Upper lobe of right lung (tissue), 1 donor: ENCODE measurements around the gene TNPO3. TPM values are rescaled to one million over a fixed set of nuclear protein-coding genes. Genes with fewer than 3 reads are reported as not detected.

Source experiments
- ATAC-seq: fragments of 200-7000 bp; cut with Tn5 transposase; one replicate; pipeline ENCODE4 v1.9.1; 2020; ENCODE audit warnings: mild to moderate bottlenecking, moderate library complexity
- DNase-seq: peaks from one replicate; pipeline ENCODE4 v3.0.0-alpha.2; 2020
- H3K27ac ChIP-seq: fragments of 200-600 bp; one replicate; pipeline ENCODE4 v1.8.0; 2022
- H3K27me3 ChIP-seq: fragments of 200-600 bp; one replicate; pipeline ENCODE4 v1.8.0; 2022; ENCODE audit warnings: mild to moderate bottlenecking
- H3K36me3 ChIP-seq: fragments of 200-600 bp; one replicate; pipeline ENCODE4 v1.8.0; 2022
- H3K4me1 ChIP-seq: fragments of 200-600 bp; one replicate; pipeline ENCODE4 v1.8.0; 2022
- H3K4me3 ChIP-seq: fragments of 200-600 bp; one replicate; pipeline ENCODE4 v1.8.0; 2022; ENCODE audit warnings: mild to moderate bottlenecking
- H3K9me3 ChIP-seq: fragments of 200-600 bp; one replicate; pipeline ENCODE4 v1.8.0; 2022
- intact Hi-C: fragments of 100-400 bp; cut with DNase I; formaldehyde crosslinking; loops from one replicate; pipeline ENCODE4 v1.11.0; 2022
- total RNA-seq: library from RNA; stranded (reverse); fragmentation: NEBNext Ultra II Directional; extraction: Animal tissue kit (Norgen Biotek cat#: 25700); gene quantifications from one replicate; pipeline ENCODE4 v1.2.1, GENCODE V29; 2021
- TF ChIP-seq, protein P1 (sequence below): fragments of 200-600 bp; IDR thresholded peaks from one replicate; pipeline ENCODE4 v1.8.0; 2022; ENCODE audit warnings: antibody characterized with exemption
- donor health status: DM: no; HTN: yes; CAD: no; lungs with severe emphysema.

TNPO3 gene
- total RNA-seq, 1 donor from 2014 or later: 31.1 TPM

DNA sequence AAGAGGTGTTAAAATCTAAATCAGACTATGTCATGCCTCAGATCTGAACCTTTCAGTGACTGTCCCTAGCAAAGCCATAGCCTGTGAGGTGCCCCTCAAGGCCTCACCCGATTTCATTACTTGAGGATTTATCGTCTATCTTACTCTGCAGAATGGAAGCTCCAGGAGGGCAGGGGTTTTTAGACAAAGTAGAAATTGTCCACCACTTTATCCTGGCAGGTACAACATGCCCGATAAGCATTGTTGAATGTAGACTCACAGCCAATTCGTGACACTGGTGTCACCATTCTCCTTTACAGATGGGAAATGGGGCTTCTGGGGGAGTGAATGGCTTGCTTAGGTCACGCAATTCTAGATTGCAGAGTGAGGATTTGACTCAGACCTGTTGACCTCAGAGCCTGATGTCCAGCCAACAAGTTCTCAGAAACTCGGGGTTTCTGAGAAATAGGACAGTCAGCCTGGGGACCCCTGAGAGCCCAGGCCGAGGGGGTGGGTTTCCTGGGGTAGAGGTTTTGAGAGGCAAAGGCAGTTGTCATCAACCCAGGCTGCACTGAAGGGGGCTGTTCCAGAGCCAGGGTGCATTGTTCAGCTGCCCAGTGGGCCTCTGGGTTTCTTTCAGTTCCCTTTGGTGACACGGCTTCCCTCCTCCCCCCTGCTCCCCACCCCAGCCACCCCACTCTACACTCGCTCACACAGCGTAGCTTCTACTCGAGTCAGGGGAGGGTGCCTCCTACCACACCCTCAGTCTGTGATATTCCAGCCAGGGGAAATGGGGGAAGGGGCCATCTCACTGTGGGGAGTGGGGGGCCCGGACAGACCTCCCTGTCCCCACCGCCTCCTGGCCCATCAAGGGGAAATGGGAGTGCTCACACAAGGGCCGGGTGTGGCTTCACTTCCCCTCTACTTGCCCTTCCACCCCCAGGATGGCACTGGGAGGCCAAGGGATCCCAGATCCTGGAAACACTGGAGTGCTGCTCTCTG, 120.3 kb downstream of the TNPO3 start:
- DNase-seq (peak; percentile 69), ATAC-seq (peak; percentile 47)
- TF ChIP-seq, protein P1, sequence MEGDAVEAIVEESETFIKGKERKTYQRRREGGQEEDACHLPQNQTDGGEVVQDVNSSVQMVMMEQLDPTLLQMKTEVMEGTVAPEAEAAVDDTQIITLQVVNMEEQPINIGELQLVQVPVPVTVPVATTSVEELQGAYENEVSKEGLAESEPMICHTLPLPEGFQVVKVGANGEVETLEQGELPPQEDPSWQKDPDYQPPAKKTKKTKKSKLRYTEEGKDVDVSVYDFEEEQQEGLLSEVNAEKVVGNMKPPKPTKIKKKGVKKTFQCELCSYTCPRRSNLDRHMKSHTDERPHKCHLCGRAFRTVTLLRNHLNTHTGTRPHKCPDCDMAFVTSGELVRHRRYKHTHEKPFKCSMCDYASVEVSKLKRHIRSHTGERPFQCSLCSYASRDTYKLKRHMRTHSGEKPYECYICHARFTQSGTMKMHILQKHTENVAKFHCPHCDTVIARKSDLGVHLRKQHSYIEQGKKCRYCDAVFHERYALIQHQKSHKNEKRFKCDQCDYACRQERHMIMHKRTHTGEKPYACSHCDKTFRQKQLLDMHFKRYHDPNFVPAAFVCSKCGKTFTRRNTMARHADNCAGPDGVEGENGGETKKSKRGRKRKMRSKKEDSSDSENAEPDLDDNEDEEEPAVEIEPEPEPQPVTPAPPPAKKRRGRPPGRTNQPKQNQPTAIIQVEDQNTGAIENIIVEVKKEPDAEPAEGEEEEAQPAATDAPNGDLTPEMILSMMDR: no peak
- H3K4me1 ChIP-seq: peaks cover 3% of the 10 kb centered on the region
- H3K27ac ChIP-seq: peak overlapping the region; percentile 31
- H3K27me3 ChIP-seq: peaks cover 15% of the 10 kb centered on the region
- H3K36me3 ChIP-seq: no peaks in the 10 kb centered on the region
- H3K9me3 ChIP-seq: no peaks in the 10 kb centered on the region
- H3K4me3 ChIP-seq: no peak overlapping the region
- intact Hi-C loops: no loop called here

DNA sequence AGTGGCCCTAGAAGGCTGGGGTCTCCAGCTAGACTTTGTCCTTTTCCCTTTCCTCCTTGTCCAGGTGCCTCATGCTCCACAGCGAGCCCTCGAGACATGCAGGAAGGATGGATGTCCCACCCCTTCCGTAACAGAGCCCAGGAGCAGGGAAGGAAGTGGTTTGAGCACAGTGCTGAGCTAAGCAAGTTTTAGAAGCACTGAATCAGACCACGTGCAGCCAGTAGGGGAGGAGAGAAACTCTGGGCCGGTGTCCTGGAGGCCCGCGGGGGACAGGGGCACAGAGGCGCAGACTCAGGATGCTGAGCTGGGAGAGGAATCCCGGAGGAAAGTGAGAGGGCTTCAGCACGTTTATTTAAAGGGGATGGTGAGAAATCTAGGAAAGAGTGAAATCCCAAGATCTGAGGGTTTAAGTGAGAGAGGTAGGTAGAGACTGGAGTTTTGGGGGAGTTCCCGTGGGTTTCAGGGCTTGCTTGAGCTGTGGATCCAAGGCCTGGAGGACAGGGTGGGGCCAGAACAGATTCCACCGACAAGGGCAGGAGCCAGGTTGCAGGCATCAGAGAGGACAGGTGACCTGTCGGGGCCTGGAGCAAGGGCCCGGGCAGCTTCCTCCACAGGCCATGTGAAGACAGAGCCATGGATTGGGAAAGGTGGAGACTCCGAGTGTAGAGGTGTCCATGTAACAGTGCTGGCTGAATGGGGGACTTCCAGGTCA, 121.6 kb downstream of the TNPO3 start:
- Histone ChIP-seq H3K27me3 (peaks cover 6% of the 10 kb centered on the region), H3K36me3 (no peaks in the 10 kb centered on the region), H3K4me1 (peaks cover 3% of the 10 kb centered on the region), H3K9me3 (no peaks in the 10 kb centered on the region), H3K4me3 (no peak overlapping the region), H3K27ac (peak overlapping the region; percentile 31)
- TF ChIP-seq, protein P1: no peak
- peak; percentile 66 for DNase-seq
- ATAC-seq: peak; percentile 69
- intact Hi-C loops: no loop called here

DNA sequence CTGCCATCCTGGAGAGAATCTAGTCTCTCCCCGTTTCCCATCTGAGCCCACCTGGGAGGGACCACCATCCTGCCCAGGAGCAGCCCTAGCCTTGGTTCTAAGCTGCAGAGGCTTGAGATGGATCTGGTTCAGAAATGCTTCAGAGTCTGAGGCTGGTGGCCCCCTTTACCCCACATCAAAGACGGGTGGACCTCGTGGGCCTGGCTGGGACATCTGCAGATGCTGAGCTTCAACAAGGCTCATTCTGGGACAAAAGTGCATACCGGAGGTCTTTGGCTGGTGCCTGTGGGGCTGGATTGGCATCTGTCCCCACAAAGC, 122.1 kb downstream of the TNPO3 start:
- Histone ChIP-seq H3K27me3 (peaks cover under 1% of the 10 kb centered on the region), H3K27ac (no peak overlapping the region), H3K9me3 (no peaks in the 10 kb centered on the region), H3K36me3 (no peaks in the 10 kb centered on the region), H3K4me1 (peaks cover 3% of the 10 kb centered on the region), H3K4me3 (no peak overlapping the region)
- intact Hi-C loops: no loop called here
- no peak for ATAC-seq
- DNase-seq: no peak
- TF ChIP-seq, protein P1: no peak

DNA sequence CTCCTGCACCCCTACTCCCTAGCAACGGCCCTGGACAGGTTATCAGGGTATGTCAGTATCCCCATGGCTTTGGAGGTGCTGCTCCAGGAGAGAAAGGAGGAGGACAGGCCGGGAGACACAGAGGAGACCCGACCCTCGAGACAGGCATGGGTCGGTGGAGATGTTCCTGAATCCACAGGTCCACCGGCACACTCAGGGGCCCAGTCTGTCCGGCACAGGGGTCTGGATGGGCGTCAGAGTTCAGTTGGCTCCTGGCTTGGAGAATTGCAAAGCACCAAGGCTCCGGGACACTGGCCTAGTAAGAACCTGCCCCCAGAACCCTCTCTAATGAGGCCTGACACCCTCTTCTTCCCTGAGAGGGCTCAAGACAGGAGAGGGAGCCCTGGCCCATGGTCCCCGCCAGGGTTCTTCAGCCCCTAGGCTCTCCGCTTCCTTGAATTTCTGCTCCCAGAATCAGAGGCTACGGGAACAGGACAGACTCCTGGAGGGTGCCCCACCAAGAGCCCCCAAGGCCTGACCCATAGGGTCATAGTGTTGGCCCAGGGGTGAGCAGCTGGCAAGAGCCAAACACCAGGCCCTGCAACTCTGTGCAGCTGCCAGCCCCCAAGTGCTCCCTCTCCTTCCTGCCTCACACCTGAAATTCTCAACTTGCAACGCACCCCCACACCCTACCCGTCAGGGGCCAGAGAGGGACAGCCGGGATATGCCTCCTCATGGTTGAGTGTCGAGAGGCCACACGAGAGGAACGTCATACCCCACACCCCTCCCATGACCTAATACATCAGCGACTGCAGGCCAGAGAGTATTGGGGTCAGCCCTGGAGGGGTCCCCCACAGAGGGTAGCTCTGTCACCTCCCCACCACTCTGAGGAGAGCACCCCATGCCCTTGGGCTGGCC, 122.7 kb downstream of the TNPO3 start:
- no peak overlapping the region for H3K4me3 ChIP-seq
- ATAC-seq: no peak
- H3K36me3 ChIP-seq: no peaks in the 10 kb centered on the region
- H3K27me3 ChIP-seq: no peaks in the 10 kb centered on the region
- no peak overlapping the region for H3K27ac ChIP-seq
- DNase-seq: peak; percentile 47
- H3K4me1 ChIP-seq: peaks cover 3% of the 10 kb centered on the region
- H3K9me3 ChIP-seq: no peaks in the 10 kb centered on the region
- TF ChIP-seq, protein P1: no peak
- intact Hi-C loops: no loop called here

DNA sequence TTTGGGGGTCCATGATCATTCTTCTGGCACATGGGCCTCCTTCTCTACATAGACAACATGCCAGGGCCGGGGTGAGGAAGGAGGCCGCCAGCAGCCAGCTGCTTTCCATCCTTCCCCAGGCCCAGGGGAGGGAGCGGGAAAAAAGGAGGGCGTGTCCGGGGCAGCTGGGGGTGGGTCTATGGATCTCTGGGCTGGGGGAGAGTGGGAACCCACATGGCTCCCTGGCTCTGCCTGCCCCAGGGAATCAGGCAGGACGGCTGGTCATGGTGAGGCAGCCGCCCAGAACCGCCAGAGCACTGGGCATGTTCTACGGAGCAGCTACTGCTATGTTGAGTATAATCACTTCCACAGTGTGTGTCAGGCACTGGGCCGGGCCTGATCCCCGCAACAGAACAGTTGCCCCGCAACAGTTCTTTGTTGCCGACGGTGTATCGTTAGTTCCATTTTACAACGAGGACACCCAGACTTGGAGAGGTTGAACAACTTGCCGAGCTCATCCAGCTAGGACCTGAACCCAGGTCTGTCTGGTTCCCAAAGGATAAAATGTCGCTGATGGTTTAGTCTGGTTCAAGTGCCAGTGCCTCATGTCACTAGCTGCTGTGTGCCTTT, 123.6 kb downstream of the TNPO3 start:
- intact Hi-C loops: no loop called here
- Histone ChIP-seq H3K4me3 (no peak overlapping the region), H3K9me3 (no peaks in the 10 kb centered on the region), H3K27me3 (no peaks in the 10 kb centered on the region), H3K36me3 (no peaks in the 10 kb centered on the region), H3K4me1 (peaks cover 3% of the 10 kb centered on the region), H3K27ac (no peak overlapping the region)
- ATAC-seq (no peak), DNase-seq (peak; percentile 59)
- TF ChIP-seq, protein P1: no peak
